ENCODE measurements around the gene MAGI3.

Gene MAGI3

GRCh38 chr1:113389953-113390834, at the start of gene MAGI3:
MAGI3 (plus strand) TSS chr1:113390515; CDS start chr1:113391034, 519 bp downstream.
- peak; percentile 88 to 91 for DNase-seq (ENCODE audit: extremely low read depth in 1 of 2, low read depth in 1 of 2)

GRCh38 chr1:113353580-113353979, 36.7 kb upstream of the MAGI3 start:
- no peak for DNase-seq (ENCODE audit: extremely low read depth in 1 of 2, low read depth in 1 of 2)

DNA sequence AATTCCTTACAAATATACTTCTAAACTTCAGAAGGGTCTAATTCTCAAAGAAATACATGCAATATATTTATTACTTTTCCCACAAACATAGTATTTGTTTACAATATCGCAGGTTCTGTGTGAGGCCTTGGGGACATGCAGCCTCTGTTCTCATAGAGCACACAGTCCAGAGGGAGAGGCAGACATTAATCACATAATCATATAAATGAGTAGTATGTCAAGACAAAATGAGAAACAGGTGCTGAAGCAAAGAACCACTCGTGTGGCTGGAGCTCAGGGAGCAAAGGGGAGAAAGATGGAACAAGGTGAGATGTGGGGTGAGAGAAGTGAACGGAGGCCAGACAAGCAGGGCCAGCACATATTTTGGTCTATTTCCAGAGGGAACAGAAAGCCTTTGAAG, 26.4 kb upstream of the MAGI3 start:
- DNase-seq (ENCODE audit: extremely low read depth in 1 of 2, low read depth in 1 of 2) = no peak

- no peak for DNase-seq (ENCODE audit: extremely low read depth in 1 of 2, low read depth in 1 of 2)
Measured at GRCh38 chr1:113369040-113369439, 21.3 kb upstream of the MAGI3 start.

- DNase-seq (ENCODE audit: extremely low read depth in 1 of 2, low read depth in 1 of 2) = no peak
Measured at GRCh38 chr1:113369699-113370098, 20.6 kb upstream of the MAGI3 start.

DNA sequence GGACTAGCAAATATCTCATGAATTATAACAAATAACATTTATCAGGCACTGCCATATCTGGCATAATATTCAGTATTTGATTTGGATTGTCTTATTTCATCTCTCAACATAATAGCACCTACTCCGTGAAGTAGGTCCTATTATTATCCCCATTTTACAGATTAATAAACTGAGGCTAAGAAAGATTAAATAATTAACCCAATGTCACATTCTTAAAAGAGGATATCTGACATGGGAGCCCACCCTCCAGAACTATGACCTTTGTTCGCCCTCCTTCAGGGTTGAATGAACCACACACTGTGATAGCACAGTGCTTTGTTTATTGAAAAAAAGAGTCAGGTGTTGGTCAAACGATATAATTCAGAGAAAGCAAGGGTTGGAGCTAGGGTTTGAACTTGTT, 19.4 kb upstream of the MAGI3 start:
- no peak for DNase-seq (ENCODE audit: extremely low read depth in 1 of 2, low read depth in 1 of 2)

GRCh38 chr1:113372546-113372945, 17.8 kb upstream of the MAGI3 start:
- no peak for DNase-seq (ENCODE audit: extremely low read depth in 1 of 2, low read depth in 1 of 2)

- no peak for DNase-seq (ENCODE audit: extremely low read depth in 1 of 2, low read depth in 1 of 2)
Measured at GRCh38 chr1:113373644-113374043, 16.7 kb upstream of the MAGI3 start.

DNA sequence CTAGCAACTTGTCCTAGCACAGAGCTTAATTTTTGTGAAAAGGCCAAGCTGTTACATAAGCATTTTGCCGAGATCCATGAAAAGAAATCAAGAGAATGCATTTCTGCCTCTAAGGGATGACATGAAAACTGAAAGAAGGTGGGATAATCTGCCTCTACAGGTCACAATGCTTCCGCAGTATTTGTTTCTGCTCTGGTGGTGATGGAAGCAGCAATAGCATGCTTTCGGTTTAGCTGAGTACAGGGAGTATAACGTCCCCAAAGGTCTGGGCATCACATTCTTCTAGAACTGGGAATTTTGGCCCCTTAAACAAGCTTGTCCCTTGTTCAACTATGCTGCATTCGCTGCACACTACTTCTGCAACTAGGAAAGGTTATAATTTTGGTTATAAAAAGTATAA, 14.4 kb upstream of the MAGI3 start:
- DNase-seq (ENCODE audit: extremely low read depth in 1 of 2, low read depth in 1 of 2) = no peak

GRCh38 chr1:113380075-113380474, 10.2 kb upstream of the MAGI3 start:
- DNase-seq (ENCODE audit: extremely low read depth in 1 of 2, low read depth in 1 of 2) = no peak

- no peak for DNase-seq (ENCODE audit: extremely low read depth in 1 of 2, low read depth in 1 of 2)
Measured at GRCh38 chr1:113388017-113388620, 2.2 kb upstream of the MAGI3 start.

DNA sequence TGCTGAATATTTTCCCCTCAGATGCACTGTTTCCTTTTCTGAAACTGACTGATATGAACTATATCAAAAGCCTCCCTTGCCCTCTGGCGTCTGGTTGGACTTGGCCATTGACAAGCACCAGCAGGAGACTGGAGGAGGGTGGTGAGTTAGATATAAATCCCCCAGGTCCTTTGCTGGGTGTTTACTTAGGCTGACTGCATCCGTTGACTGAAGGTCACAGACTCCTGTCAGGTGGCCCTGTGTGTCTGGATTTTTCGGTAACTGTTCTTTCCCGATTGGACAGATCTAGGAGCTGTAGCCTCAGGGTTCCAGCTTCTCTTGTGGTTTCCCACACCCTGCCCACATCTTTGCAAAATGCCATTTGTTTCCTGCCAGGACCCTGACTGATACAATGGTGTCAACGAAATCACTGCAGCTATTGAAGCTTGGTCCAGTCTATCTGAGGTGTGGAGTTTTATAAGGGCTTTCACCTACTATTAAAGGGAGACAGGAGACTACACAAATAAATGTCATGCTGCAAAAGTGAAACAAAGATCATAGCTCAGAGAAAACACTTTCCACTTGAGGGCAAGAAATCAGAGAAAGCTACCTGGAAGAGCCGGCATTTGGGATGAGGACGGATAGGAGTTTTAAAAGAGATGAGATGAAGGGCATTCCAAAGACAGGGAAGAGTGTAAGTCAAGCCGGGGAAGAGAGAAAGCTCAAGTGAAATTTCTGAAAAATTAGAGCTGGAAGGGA, 1.5 kb upstream of the MAGI3 start:
- DNase-seq (ENCODE audit: extremely low read depth in 1 of 2, low read depth in 1 of 2) = no peak

GRCh38 chr1:113389359-113389952, 859 bp upstream of the MAGI3 start:
- no peak for DNase-seq (ENCODE audit: extremely low read depth in 1 of 2, low read depth in 1 of 2)

DNA sequence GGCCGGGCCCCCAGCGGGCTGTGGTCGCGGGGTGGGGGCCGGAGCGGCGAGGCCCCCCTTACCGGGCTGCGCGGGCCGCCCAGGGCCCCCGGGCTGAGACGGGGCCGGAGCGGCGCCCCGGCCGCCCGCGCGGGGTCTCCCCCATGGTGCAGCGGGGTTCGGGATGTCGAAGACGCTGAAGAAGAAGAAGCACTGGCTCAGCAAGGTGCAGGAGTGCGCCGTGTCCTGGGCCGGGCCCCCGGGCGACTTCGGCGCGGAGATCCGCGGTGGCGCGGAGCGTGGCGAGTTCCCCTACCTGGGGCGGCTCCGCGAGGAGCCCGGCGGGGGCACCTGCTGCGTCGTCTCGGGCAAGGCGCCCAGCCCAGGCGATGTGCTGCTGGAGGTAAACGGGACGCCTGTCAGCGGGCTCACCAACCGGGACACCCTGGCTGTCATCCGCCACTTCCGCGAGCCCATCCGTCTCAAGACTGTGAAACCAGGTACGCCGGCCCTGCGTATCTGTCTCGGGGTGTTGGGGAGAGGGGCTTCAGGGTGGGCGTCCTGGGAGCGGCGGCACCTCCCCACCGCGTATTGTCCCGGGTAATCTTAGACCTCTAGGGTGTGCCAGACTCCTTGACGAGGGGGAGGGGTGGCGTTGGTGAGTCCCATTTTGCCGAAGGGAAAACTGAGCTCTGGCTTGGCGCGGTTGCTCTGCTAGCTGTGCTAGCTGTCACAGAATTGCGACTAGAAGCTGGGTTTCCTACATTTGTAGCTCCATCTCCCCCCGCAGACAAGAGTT, 745 bp downstream of the MAGI3 start:
- DNase-seq (ENCODE audit: extremely low read depth in 1 of 2, low read depth in 1 of 2) = peak in 1 of 2 donors; percentile 25

DNA sequence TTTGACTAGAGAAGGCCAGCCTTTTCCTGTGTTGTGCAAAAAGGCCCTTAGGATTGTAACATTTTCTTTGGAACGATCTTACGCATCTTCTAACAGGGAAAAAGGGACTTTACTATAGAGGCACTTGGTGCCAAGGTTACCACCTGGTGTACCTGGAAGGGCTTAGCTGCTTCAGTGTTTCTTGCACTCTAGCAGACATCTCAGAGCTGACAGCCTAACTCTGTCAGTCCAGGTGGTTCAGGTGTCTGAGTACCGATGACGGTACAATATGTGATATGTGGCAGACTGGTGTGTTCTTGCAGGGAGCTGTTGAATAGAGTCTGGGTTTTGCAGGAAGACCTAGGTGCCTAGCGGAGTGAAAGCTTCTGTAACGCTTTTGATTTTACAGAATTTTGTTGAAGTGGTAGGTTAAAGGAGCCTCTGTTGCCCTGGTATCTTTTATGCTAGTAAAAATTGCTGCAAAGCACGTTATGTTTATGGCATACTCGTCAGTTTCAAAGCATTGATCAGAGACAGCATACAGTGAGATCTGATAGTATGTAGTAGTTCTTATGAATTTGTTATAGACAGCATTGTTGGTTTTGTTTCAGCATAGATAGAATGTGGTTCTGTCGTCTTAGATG, 1.4 kb downstream of the MAGI3 start:
- DNase-seq (ENCODE audit: extremely low read depth in 1 of 2, low read depth in 1 of 2) = no peak

DNA sequence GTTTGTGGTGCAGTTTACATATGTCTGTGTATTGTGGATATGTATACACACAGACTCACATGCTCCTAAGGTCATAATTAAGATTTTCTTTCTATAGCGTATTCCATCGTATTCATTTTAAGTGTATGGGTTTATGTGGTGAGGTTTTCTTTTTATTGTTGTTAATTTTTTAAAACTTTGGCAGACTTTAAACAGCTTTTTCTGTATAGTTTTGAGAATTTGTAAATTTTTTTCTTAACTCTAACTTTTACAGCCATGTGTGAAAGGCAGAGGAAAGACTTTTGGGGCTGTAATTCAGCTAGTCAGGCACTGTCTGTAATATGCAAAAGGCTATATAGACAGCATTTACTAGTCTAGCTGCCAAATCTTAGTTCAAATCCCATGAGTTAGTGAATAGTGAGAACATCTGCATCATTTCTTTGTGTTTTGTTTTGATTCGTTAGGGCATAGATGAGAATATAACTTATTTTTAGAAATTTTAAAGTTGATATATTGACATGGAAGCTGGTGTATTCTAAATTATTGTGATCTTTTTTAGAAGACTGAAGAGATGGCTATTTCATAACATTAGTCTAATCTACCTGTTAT, 2.3 kb downstream of the MAGI3 start:
- DNase-seq (ENCODE audit: extremely low read depth in 1 of 2, low read depth in 1 of 2) = no peak

DNA sequence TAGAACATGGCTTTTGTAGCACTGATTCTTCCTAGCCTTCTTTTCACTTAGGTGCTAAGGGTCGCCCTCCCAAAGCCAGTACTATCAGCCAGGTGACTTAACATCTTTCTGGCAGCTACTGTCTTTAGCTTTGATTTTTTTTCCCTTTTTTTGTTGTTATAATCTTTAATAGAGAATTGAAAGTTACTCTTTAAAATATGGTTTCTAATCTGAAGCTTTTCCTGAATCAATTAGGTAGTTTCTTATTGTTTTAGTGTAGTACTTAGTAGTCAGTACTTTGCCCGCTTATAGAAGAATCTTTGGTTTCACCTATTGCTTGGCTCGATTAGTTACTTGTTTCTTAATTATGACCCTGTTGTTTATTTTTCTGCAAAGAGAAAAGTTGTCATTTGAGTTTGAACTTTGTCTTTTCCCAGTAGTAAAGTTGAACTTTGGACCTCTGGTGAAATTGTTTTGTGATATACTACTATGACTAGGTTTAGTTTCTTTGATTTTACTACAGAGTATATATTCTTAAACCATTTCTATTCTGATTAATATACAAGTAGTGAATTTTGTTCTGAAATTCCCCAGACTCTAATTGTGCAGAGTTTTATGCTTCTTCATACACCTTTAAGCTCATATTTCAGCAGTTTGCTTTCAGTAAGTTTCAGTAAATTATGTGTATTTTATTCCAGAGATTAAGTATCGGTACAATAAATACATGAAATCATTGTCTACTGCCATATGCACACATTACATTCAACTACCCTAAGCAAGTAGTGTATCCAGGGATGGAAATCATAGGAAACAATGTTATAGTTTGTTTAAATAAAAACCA, 3.9 kb downstream of the MAGI3 start:
- DNase-seq (ENCODE audit: extremely low read depth in 1 of 2, low read depth in 1 of 2) = no peak

GRCh38 chr1:113394863-113395259, 4.5 kb downstream of the MAGI3 start:
- DNase-seq (ENCODE audit: extremely low read depth in 1 of 2, low read depth in 1 of 2) = no peak

DNA sequence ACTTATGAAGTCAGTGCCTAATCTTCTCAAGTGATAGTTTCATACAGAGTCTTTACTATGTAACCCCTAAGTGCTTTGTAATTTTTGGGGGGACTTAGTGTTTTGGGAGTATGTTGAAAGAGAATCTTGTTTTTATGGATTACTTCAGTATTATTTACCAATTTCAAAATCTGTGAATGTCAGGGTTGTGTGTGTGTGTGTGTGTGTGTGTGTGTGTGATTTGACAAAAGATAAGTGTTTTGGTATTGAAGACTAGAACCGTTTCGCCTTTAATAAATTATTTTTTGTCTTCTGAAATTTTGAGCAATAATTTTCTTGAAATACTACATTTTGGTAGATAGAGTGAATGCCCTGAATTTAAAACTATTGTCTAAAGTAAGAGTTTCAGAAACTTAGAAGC, 5.8 kb downstream of the MAGI3 start:
- DNase-seq (ENCODE audit: extremely low read depth in 1 of 2, low read depth in 1 of 2) = no peak

All from stimulated activated CD8-positive, alpha-beta memory T cell treated with anti-CD3 and anti-CD28 coated beads, Interleukin-7, amount 100 ng/mL, for 48 hours (primary cell).